Measurements from ENCODE around the gene OR13C3. TPM values are rescaled to one million over a fixed set of nuclear protein-coding genes. Genes with fewer than 3 reads are reported as not detected.

The OR13C3 gene
- total RNA-seq (not detected), polyA plus RNA-seq (not detected)

DNA sequence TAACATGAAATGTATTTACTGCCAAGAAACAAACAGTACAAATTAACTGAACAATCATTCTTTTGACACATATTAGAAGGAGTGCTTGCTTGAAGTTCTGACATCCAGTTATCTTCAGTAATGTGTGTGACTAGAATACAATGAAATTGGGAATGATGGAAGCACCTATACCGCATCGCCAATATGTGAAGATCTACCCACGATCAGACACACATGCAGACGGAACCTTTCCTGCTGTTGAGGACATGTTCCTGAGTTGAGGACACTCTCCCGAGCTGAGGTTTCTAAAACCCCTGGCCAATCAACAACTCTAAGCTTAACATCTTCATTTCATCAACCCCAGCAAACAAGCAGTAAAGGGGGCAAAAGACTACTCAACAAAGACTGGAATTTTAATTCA, at the start of gene OR13C3:
OR13C3 (minus strand) TSS at position 101 of the 400 bp plus-strand sequence. CDS start 133 bp downstream, outside the sequence.
- no peak within 1 kb of the TSS for H3K4me3 ChIP-seq (ENCODE audit: low read length in 2 of 2)
- no peak within 1 kb of the TSS for H3K27ac ChIP-seq (ENCODE audit: low read depth, low read length)
- Mint-ChIP-seq H3K27me3 (no peaks in the 10 kb centered on the region), H3K27ac (no peak within 1 kb of the TSS), H3K36me3 (no peaks in the 10 kb centered on the region), H3K4me1 (no peaks in the 10 kb centered on the region), H3K4me3 (no peak within 1 kb of the TSS), H3K9me3 (no peaks in the 10 kb centered on the region)
- intact Hi-C loops (cut with micrococcal nuclease), result no loop called here
- no peaks in the 10 kb centered on the region for H3K4me1 ChIP-seq (ENCODE audit: insufficient read depth, low read length)
- H3K27me3 ChIP-seq (ENCODE audit: insufficient read depth, low read length), result no peaks in the 10 kb centered on the region
- no peaks in the 10 kb centered on the region for H3K9me3 ChIP-seq (ENCODE audit: control insufficient read depth in 1 of 2, low read length in 2 of 2)
- H3K36me3 ChIP-seq (ENCODE audit: insufficient read depth, low read length), result no peaks in the 10 kb centered on the region
- ChIA-PET CTCF (ENCODE audit: partially characterized antibody) (no interaction called here), POLR2A (ENCODE audit: partially characterized antibody) (no interaction called here)
- no peak for DNase-seq

DNA sequence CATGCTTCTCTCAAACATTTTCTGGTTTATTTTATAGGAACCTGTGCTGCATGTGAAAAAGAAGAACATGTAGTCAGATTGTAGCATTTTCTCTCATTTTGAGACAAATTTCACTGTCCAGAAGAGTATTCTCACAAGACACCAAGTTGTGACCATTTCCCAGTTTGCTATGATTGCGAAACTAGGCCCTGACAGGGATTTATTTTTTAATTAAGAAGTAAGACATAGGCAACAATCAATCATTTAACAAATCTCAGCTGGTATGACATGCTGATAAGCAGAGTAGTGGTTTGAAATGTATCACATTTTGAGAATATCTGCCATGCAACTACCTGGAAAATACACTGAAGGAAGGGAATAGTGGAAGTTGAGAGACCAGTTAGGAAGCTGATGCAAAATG, 43.9 kb upstream of the OR13C3 start:
- no peaks in the 10 kb centered on the region for H3K27me3 ChIP-seq (ENCODE audit: insufficient read depth, low read length)
- ChIA-PET CTCF (ENCODE audit: partially characterized antibody) (no interaction called here), POLR2A (ENCODE audit: partially characterized antibody) (no interaction called here)

DNA sequence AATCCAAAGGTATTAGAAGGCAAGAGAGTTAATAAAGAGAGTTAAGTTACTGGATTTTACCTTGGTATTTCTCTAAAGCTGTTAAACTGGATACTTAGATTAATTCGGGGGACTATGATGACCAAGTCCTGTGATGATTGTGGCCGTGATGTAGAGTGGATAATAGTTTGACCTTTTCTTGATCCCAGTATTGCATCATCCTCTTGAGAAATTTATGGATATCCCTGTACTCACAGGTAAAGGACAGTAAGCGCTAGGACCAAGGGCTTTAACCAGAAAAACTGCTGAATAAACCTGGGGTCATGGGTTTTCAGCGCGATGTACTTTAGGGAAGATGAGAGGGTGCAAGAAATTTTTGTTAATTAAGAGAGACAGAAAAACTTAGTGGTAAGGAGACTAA, 40.6 kb upstream of the OR13C3 start:
- POLR2A ChIA-PET (ENCODE audit: partially characterized antibody), result no interaction called here
- Mint-ChIP-seq H3K9me3 (peaks cover 0 to 18% (median 4%) of the 10 kb centered on the region in 8 donors), H3K36me3 (no peaks in the 10 kb centered on the region), H3K27me3 (peaks cover 0 to 2% of the 10 kb centered on the region in 2 donors), H3K4me3 (no peak overlapping the region), H3K4me1 (no peaks in the 10 kb centered on the region), H3K27ac (no peak overlapping the region)
- intact Hi-C loops (cut with micrococcal nuclease), result no loop called here
- CTCF ChIA-PET (ENCODE audit: partially characterized antibody), result no interaction called here
- H3K9me3 ChIP-seq (ENCODE audit: control insufficient read depth in 1 of 2, low read length in 2 of 2), result no peaks in the 10 kb centered on the region
- H3K36me3 ChIP-seq (ENCODE audit: insufficient read depth, low read length), result no peaks in the 10 kb centered on the region
- no peak overlapping the region for H3K4me3 ChIP-seq (ENCODE audit: low read length in 2 of 2)
- no peak for DNase-seq
- H3K4me1 ChIP-seq (ENCODE audit: insufficient read depth, low read length), result no peaks in the 10 kb centered on the region
- no peaks in the 10 kb centered on the region for H3K27me3 ChIP-seq (ENCODE audit: insufficient read depth, low read length)
- no peak overlapping the region for H3K27ac ChIP-seq (ENCODE audit: low read depth, low read length)

More for the DNA sequence above, 43.9 kb upstream of the OR13C3 start:
- Histone ChIP-seq H3K36me3 (ENCODE audit: insufficient read depth, low read length) (no peaks in the 10 kb centered on the region), H3K4me3 (ENCODE audit: low read length in 2 of 2) (no peak overlapping the region), H3K9me3 (ENCODE audit: control insufficient read depth in 1 of 2, low read length in 2 of 2) (no peaks in the 10 kb centered on the region), H3K4me1 (ENCODE audit: insufficient read depth, low read length) (no peaks in the 10 kb centered on the region), H3K27ac (ENCODE audit: low read depth, low read length) (no peak overlapping the region)
- Mint-ChIP-seq H3K27me3 (peaks cover 0 to 2% of the 10 kb centered on the region in 2 donors), H3K9me3 (peaks cover 0 to 3% (median 0%) of the 10 kb centered on the region in 8 donors), H3K4me3 (no peak overlapping the region), H3K27ac (no peak overlapping the region), H3K4me1 (no peaks in the 10 kb centered on the region), H3K36me3 (no peaks in the 10 kb centered on the region)
- DNase-seq, result no peak
- intact Hi-C loops (cut with micrococcal nuclease), result no loop called here

DNA sequence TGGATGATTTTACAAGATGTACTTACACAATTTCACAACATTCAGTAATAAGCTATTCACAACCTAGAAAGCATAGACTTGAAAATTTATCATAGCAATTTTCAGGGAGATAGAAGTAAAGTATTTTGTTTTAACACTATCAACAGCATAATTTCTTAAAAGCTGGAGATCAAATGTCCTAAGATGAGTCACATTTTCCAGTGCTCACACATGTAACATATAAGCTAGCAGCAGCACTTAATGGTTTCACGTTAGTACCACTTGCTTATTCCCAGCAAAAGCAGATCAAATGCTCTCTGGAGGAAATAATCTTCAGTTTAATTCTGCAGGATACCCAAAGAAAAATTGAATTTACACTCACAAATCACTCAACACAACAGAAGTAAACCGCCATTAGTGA, 38.8 kb upstream of the OR13C3 start:
- no peak overlapping the region for H3K27ac ChIP-seq (ENCODE audit: low read depth, low read length)
- H3K9me3 ChIP-seq (ENCODE audit: control insufficient read depth in 1 of 2, low read length in 2 of 2), result no peaks in the 10 kb centered on the region
- no peaks in the 10 kb centered on the region for H3K27me3 Mint-ChIP-seq
- H3K36me3 ChIP-seq (ENCODE audit: insufficient read depth, low read length), result no peaks in the 10 kb centered on the region
- intact Hi-C loops (cut with micrococcal nuclease), result no loop called here
- no peak for DNase-seq
- H3K4me3 ChIP-seq (ENCODE audit: low read length in 2 of 2), result no peak overlapping the region
- H3K27me3 ChIP-seq (ENCODE audit: insufficient read depth, low read length), result no peaks in the 10 kb centered on the region
- ChIA-PET POLR2A (ENCODE audit: partially characterized antibody) (no interaction called here), CTCF (ENCODE audit: partially characterized antibody) (no interaction called here)
- H3K36me3 Mint-ChIP-seq, result no peaks in the 10 kb centered on the region
- no peaks in the 10 kb centered on the region for H3K4me1 Mint-ChIP-seq
- H3K27ac Mint-ChIP-seq, result no peak overlapping the region
- no peak overlapping the region for H3K4me3 Mint-ChIP-seq
- H3K9me3 Mint-ChIP-seq, result peaks cover 4 to 28% (median 5%) of the 10 kb centered on the region in 8 donors
- no peaks in the 10 kb centered on the region for H3K4me1 ChIP-seq (ENCODE audit: insufficient read depth, low read length)

DNA sequence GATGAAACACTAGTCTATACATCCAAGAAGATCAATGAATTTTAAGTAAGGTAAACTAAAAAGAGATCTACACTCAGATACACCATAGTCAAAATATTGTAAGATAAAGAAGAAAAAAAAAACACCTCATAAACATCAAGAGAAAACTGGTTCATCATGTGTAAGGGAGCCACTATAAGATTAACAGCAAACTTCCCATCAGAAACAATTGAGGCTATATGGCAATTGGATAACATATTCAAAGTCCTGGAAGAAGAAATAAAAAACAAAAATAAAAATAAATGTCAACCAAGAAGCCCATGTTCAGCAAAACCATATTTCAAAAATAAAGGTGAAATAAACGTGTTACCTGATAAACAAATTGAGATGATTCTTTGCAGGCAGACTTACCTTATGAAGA, 36.0 kb upstream of the OR13C3 start:
- Histone ChIP-seq H3K27me3 (ENCODE audit: insufficient read depth, low read length) (no peaks in the 10 kb centered on the region), H3K4me3 (ENCODE audit: low read length in 2 of 2) (no peak overlapping the region), H3K4me1 (ENCODE audit: insufficient read depth, low read length) (no peaks in the 10 kb centered on the region), H3K36me3 (ENCODE audit: insufficient read depth, low read length) (no peaks in the 10 kb centered on the region), H3K9me3 (ENCODE audit: control insufficient read depth in 1 of 2, low read length in 2 of 2) (no peaks in the 10 kb centered on the region), H3K27ac (ENCODE audit: low read depth, low read length) (no peak overlapping the region)
- intact Hi-C loops (cut with micrococcal nuclease), result no loop called here
- Mint-ChIP-seq H3K27me3 (no peaks in the 10 kb centered on the region), H3K9me3 (peaks cover 2 to 28% (median 5%) of the 10 kb centered on the region in 8 donors), H3K4me1 (no peaks in the 10 kb centered on the region), H3K4me3 (no peak overlapping the region), H3K27ac (no peak overlapping the region), H3K36me3 (no peaks in the 10 kb centered on the region)
- ChIA-PET CTCF (ENCODE audit: partially characterized antibody) (no interaction called here), POLR2A (ENCODE audit: partially characterized antibody) (no interaction called here)
- DNase-seq, result no peak

DNA sequence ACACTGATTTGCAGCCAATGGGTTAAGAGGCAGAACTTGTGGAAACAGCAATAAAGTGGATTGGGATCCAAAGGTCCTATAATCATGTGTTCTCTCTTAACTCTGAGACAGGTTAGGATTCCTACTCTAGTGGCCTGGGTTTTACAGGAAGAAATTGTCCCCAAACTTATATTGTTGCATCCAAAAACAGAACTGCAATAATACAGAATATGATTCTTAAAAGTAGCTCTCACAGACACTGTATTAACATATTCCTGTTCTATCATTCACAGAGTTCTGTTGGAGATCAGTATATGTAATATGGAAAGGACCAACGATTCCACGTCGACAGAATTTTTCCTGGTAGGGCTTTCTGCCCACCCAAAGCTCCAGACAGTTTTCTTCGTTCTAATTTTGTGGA, 32.2 kb upstream of the OR13C3 start, which contains the start of gene OR13C8:
OR13C8 (plus strand) TSS at position 301 of the 400 bp plus-strand sequence; CDS start at position 301, 0 bp downstream.
- H3K9me3 ChIP-seq (ENCODE audit: control insufficient read depth in 1 of 2, low read length in 2 of 2), result no peaks in the 10 kb centered on the region
- no peaks in the 10 kb centered on the region for H3K36me3 ChIP-seq (ENCODE audit: insufficient read depth, low read length)
- no peaks in the 10 kb centered on the region for H3K36me3 Mint-ChIP-seq
- no peak within 1 kb of the TSS for H3K27ac ChIP-seq (ENCODE audit: low read depth, low read length)
- H3K9me3 Mint-ChIP-seq, result peaks cover 2 to 24% (median 5%) of the 10 kb centered on the region in 8 donors
- no peaks in the 10 kb centered on the region for H3K4me1 ChIP-seq (ENCODE audit: insufficient read depth, low read length)
- no peaks in the 10 kb centered on the region for H3K27me3 ChIP-seq (ENCODE audit: insufficient read depth, low read length)
- H3K4me1 Mint-ChIP-seq, result no peaks in the 10 kb centered on the region
- no peak within 1 kb of the TSS for H3K4me3 ChIP-seq (ENCODE audit: low read length in 2 of 2)
- CTCF ChIA-PET (ENCODE audit: partially characterized antibody), result no interaction called here
- DNase-seq, result no peak
- no peak within 1 kb of the TSS for H3K4me3 Mint-ChIP-seq
- POLR2A ChIA-PET (ENCODE audit: partially characterized antibody), result no interaction called here
- no peaks in the 10 kb centered on the region for H3K27me3 Mint-ChIP-seq
- intact Hi-C loops (cut with micrococcal nuclease), result no loop called here
- H3K27ac Mint-ChIP-seq, result no peak within 1 kb of the TSS

DNA sequence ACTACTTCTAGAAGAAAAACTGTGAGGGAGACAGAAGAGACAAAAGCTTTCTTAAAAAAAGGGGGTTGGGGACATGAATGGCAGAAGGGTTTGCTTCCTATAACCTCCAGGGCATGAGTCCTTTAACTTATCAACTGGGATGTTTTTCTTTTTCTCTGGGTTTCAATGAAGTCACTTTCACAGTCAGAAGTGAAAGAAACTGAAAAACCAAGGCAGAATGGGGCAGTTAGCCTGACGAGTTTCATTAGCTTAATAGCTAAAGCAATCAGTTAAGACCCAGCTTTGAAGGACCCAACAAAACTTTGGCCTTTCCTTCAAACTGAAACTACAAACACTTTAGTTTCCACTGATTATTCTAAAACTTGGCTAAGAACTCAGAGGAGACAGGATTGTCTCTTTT, 27.7 kb upstream of the OR13C3 start:
- Mint-ChIP-seq H3K27ac (no peak overlapping the region), H3K27me3 (no peaks in the 10 kb centered on the region), H3K36me3 (no peaks in the 10 kb centered on the region), H3K4me1 (no peaks in the 10 kb centered on the region), H3K9me3 (peaks cover 0 to 4% (median 0%) of the 10 kb centered on the region in 8 donors), H3K4me3 (no peak overlapping the region)
- H3K36me3 ChIP-seq (ENCODE audit: insufficient read depth, low read length), result no peaks in the 10 kb centered on the region
- intact Hi-C loops (cut with micrococcal nuclease), result no loop called here
- H3K9me3 ChIP-seq (ENCODE audit: control insufficient read depth in 1 of 2, low read length in 2 of 2), result no peaks in the 10 kb centered on the region
- no peaks in the 10 kb centered on the region for H3K27me3 ChIP-seq (ENCODE audit: insufficient read depth, low read length)
- CTCF ChIA-PET (ENCODE audit: partially characterized antibody), result no interaction called here
- POLR2A ChIA-PET (ENCODE audit: partially characterized antibody), result no interaction called here
- H3K27ac ChIP-seq (ENCODE audit: low read depth, low read length), result no peak overlapping the region
- no peaks in the 10 kb centered on the region for H3K4me1 ChIP-seq (ENCODE audit: insufficient read depth, low read length)
- no peak for DNase-seq
- no peak overlapping the region for H3K4me3 ChIP-seq (ENCODE audit: low read length in 2 of 2)
